Spleen (tissue), 7 donors: ENCODE data around the gene SLC36A4.
A peak's percentile ranks its signal among the peaks of the same experiment; 100 is the strongest.

Experiments
- CTCF ChIP-seq, 11 experiments: fragments of 200-600 bp in 7 of 11; fragments of 450-650 bp in 4 of 11; sonication (generic) in 4 of 11; IDR thresholded peaks in 8 of 11; conservative IDR thresholded peaks in 3 of 11; 1 replicate in 7 of 11; 2 replicates in 4 of 11; pipeline versions ENCODE4 v1.4.0 to v1.8.0; 2016 to 2021; ENCODE audit warnings: antibody characterized with exemption in 11 of 11, inconsistent platforms in 4 of 11, mild to moderate bottlenecking in 1 of 11
- POLR2A ChIP-seq, 3 donors: fragments of 450-650 bp; IDR thresholded peaks; one replicate each; pipeline ENCODE4 v1.5.1; 2017; ENCODE audit warnings: antibody characterized with exemption in 3 of 3, mild to moderate bottlenecking in 1 of 3
- donor health status: DM: no; HTN: no; CAD: no; lungs with moderate emphysema.
- donor health status: DM: no; HTN: no; CAD: no.
- donor health status: DM: no; HTN: no; CAD: no.

GRCh38 chr11:93169950-93170561, 27.7 kb downstream of the SLC36A4 start:
- TF ChIP-seq POLR2A (IDR thresholded peaks at IDR 0.05) (no peak), CTCF (IDR thresholded peaks at IDR 0.05 in 8 of 11, conservative IDR thresholded peaks at IDR 0.05 in 3 of 11) (peak in 2 of 11 experiments; percentile 13 to 34)
